MV-4-11 (cell line): ENCODE measurements around the gene ZRSR2.

Experiments used
- DNase-seq: peaks from one replicate; lab custom pipeline; 2025; lab: John Stamatoyannopoulos, UW

Gene ZRSR2

GRCh38 chrX:15853586-15854079, 63.3 kb downstream of the ZRSR2 start:
- no peak for DNase-seq

- DNase-seq: no peak
Observed at GRCh38 chrX:15854080-15854655, 63.9 kb downstream of the ZRSR2 start.

GRCh38 chrX:15854712-15855567, 64.7 kb downstream of the ZRSR2 start, which contains the start of gene AP1S2:
Gene AP1S2 (minus strand): TSS chrX:15854813. CDS start chrX:15852524, 2,289 bp downstream.
- DNase-seq: peak; percentile 90

GRCh38 chrX:15855568-15856221, 65.4 kb downstream of the ZRSR2 start:
- DNase-seq: peak; percentile 42

- peak; percentile 49 for DNase-seq
Observed at GRCh38 chrX:15856222-15856587, 65.9 kb downstream of the ZRSR2 start.

- no peak for DNase-seq
Observed at GRCh38 chrX:15856636-15857035, 66.4 kb downstream of the ZRSR2 start.

- no peak for DNase-seq
Observed at GRCh38 chrX:15858051-15858450, 67.8 kb downstream of the ZRSR2 start.

GRCh38 chrX:15860921-15861320, 70.6 kb downstream of the ZRSR2 start:
- DNase-seq: no peak

- peak; percentile 37 for DNase-seq
Observed at GRCh38 chrX:15864023-15864422, 73.7 kb downstream of the ZRSR2 start.

GRCh38 chrX:15864629-15865028, 74.3 kb downstream of the ZRSR2 start:
- DNase-seq: no peak

GRCh38 chrX:15866147-15866546, 75.9 kb downstream of the ZRSR2 start:
- peak; percentile 15 for DNase-seq

GRCh38 chrX:15869695-15870094, 79.4 kb downstream of the ZRSR2 start:
- DNase-seq: no peak

- no peak for DNase-seq
Observed at GRCh38 chrX:15870310-15870709, 80.0 kb downstream of the ZRSR2 start.
